Colonic mucosa (tissue), 4 donors: ENCODE results near the gene ADAM22. TPM values are rescaled to one million over a fixed set of nuclear protein-coding genes. Genes with fewer than 3 reads are reported as not detected.

Experiments
- DNase-seq: peaks from one replicate; pipeline ENCODE4 v3.0.0-alpha.2; 2020
- H3K27ac ChIP-seq: fragments of 200-600 bp; one replicate; pipeline ENCODE4 v1.8.0; 2021
- H3K27me3 ChIP-seq: fragments of 200-600 bp; one replicate; pipeline ENCODE4 v1.8.0; 2021
- H3K36me3 ChIP-seq: fragments of 200-600 bp; one replicate; pipeline ENCODE4 v1.8.0; 2021
- H3K4me1 ChIP-seq: fragments of 200-600 bp; one replicate; pipeline ENCODE4 v1.8.0; 2021; ENCODE audit warnings: mild to moderate bottlenecking
- H3K4me3 ChIP-seq: fragments of 200-600 bp; one replicate; pipeline ENCODE4 v1.8.0; 2021
- H3K9ac ChIP-seq, 2 donors: one replicate each; pipeline ENCODE4 v1.7.0; 2013; ENCODE audit warnings: control low read depth in 2 of 2, low read depth in 2 of 2, low read length in 2 of 2
- H3K9me3 ChIP-seq: fragments of 200-600 bp; one replicate; pipeline ENCODE4 v1.8.0; 2021
- CTCF ChIP-seq: fragments of 200-600 bp; IDR thresholded peaks from one replicate; pipeline ENCODE4 v1.8.0; 2022; ENCODE audit warnings: antibody characterized with exemption, mild to moderate bottlenecking
- intact Hi-C: fragments of 100-400 bp; cut with DNase I; formaldehyde crosslinking; loops from one replicate; pipeline ENCODE4 v1.14.1; 2022
- total RNA-seq, 2 donors: library from RNA; stranded (reverse); fragmentation: NEBNext Ultra II Directional in 1 of 2; extraction: Animal tissue kit (Norgen Biotek cat#: 25700) in 1 of 2; gene quantifications; one replicate each; pipeline ENCODE4 v1.2.1, GENCODE V29; 2021
- donor health status: healthy.
- donor health status: DM: no; HTN: no; CAD: no.
- donor health status: DM: no; HTN: no; CAD: no.

The ADAM22 gene
- total RNA-seq, 2 donors from 2014 or later = 2.6 to 2.8 TPM

- no peaks in the 10 kb centered on the region for H3K9me3 ChIP-seq
- H3K9ac ChIP-seq = no peak overlapping the region
- H3K36me3 ChIP-seq = no peaks in the 10 kb centered on the region
- intact Hi-C loops = no loop called here
- TF ChIP-seq CTCF = no peak
- H3K4me1 ChIP-seq = no peaks in the 10 kb centered on the region
- no peak overlapping the region for H3K4me3 ChIP-seq
- no peak overlapping the region for H3K27ac ChIP-seq
- DNase-seq = no peak
- H3K27me3 ChIP-seq = no peaks in the 10 kb centered on the region
These were observed 135.0 kb downstream of the ADAM22 start for GRCh38 chr7:88069093-88069492.

GRCh38 chr7:88071994-88072714, 138.1 kb downstream of the ADAM22 start:
- H3K4me1 ChIP-seq = no peaks in the 10 kb centered on the region
- no peak overlapping the region for H3K9ac ChIP-seq
- no peaks in the 10 kb centered on the region for H3K9me3 ChIP-seq
- H3K27ac ChIP-seq = no peak overlapping the region
- DNase-seq = no peak
- TF ChIP-seq CTCF = no peak
- no peaks in the 10 kb centered on the region for H3K27me3 ChIP-seq
- intact Hi-C loops = no loop called here
- H3K36me3 ChIP-seq = no peaks in the 10 kb centered on the region
- no peak overlapping the region for H3K4me3 ChIP-seq

GRCh38 chr7:88072715-88073055, 138.6 kb downstream of the ADAM22 start:
- DNase-seq = no peak
- Histone ChIP-seq H3K4me3 (no peak overlapping the region), H3K36me3 (no peaks in the 10 kb centered on the region), H3K9me3 (no peaks in the 10 kb centered on the region), H3K27ac (no peak overlapping the region), H3K4me1 (no peaks in the 10 kb centered on the region), H3K9ac (no peak overlapping the region), H3K27me3 (no peaks in the 10 kb centered on the region)
- intact Hi-C loops = no loop called here
- TF ChIP-seq CTCF = no peak

GRCh38 chr7:88073626-88074025, 139.6 kb downstream of the ADAM22 start:
- H3K27ac ChIP-seq = no peak overlapping the region
- no peak for TF ChIP-seq CTCF
- no peaks in the 10 kb centered on the region for H3K36me3 ChIP-seq
- no peak for DNase-seq
- H3K27me3 ChIP-seq = no peaks in the 10 kb centered on the region
- intact Hi-C loops = no loop called here
- no peak overlapping the region for H3K9ac ChIP-seq
- no peak overlapping the region for H3K4me3 ChIP-seq
- no peaks in the 10 kb centered on the region for H3K9me3 ChIP-seq
- H3K4me1 ChIP-seq = no peaks in the 10 kb centered on the region

GRCh38 chr7:88075216-88075615, 141.2 kb downstream of the ADAM22 start:
- no peak overlapping the region for H3K4me3 ChIP-seq
- no peak overlapping the region for H3K27ac ChIP-seq
- no peaks in the 10 kb centered on the region for H3K4me1 ChIP-seq
- no peak overlapping the region for H3K9ac ChIP-seq
- no peaks in the 10 kb centered on the region for H3K27me3 ChIP-seq
- H3K36me3 ChIP-seq = no peaks in the 10 kb centered on the region
- H3K9me3 ChIP-seq = no peaks in the 10 kb centered on the region
- intact Hi-C loops = no loop called here
- no peak for TF ChIP-seq CTCF
- DNase-seq = no peak
